HG03575 (cell line): ENCODE data around the gene LINS1.

ENCODE experiments used
- ATAC-seq: cut with Tn5 transposase; IDR thresholded peaks from one replicate; pipeline ENCODE4 v1.9.1; 2021; ENCODE audit not compliant: unreplicated experiment, insufficient number of reproducible peaks, low FRiP score; ENCODE audit errors: extremely low read depth

LINS1 gene

DNA sequence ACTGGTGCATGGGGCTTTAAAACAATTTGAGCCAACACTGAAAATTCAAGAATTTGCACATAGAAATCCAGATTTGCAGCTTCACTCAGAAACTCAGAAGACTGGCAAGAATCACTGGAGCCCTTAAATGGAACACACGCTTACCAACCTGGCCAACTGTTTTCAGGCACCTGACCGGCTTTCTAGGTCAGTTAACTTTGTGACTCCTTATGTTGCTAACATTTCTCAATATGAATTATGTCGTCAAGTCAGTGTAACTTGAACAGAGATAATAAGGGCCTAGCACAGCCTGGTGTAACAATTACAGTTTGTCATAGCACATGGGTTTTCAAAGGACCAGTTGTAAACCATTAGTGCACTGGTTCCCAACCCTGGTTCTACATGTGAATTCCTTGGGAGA lies 80.1 kb downstream of the LINS1 start:
- no peak for ATAC-seq

- no peak for ATAC-seq
Observed at GRCh38 chr15:100520132-100520921, 81.7 kb downstream of the LINS1 start.

DNA sequence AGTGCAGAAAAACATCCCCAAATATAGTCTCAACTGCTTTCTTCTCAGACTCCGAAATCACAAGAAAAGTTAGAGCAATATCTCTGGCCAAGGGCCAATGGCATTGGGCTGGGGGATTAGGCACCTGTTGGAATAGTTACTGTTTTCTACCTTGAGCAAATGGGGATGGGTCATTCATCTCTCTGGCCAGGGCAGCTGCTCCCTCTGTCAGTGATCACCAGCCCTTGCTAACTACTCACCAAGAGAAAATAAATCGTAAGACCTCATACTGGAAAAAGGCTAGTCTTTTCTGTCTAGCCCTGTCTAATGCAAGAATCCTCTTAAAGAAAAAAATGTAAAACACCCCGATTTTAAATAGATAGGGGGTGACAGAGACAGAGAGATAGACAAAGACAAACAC lies 84.1 kb downstream of the LINS1 start:
- no peak for ATAC-seq
